Activated naive CD8-positive, alpha-beta T cell treated with anti-CD3 and anti-CD28 coated beads, Interleukin-2, amount 10 ng/mL, durations not matched to agents 7 days and 5 days (primary cell): ENCODE results near the gene BET1. TPM values are rescaled to one million over a fixed set of nuclear protein-coding genes. Genes with fewer than 3 reads are reported as not detected.

ENCODE experiments used
- total RNA-seq, 2 experiments: library from RNA; stranded (reverse); gene quantifications; one replicate each; pipeline ENCODE4 v1.2.3, GENCODE V29; 2021

The BET1 gene
- total RNA-seq, 2 experiments from 2014 or later: 21.0 to 22.0 TPM

Other genes starting within 250 kb of the BET1 start
- gene TFPI2, start 113.6 kb downstream of the BET1 start, total RNA-seq: not detected
- not detected for gene GNGT1, start 97.8 kb downstream of the BET1 start, total RNA-seq
- not detected for gene GNG11, start 82.6 kb downstream of the BET1 start, total RNA-seq